Adrenal gland (tissue), 12 donors: Measurements from ENCODE around the gene HOMER1. TPM values are rescaled to one million over a fixed set of nuclear protein-coding genes. Genes with fewer than 3 reads are reported as not detected.

Experiments
- DNase-seq, 7 donors: peaks; one replicate each; pipeline ENCODE4 v3.0.0-alpha.2; 2019 to 2020
- H3K27ac ChIP-seq, 5 donors: fragments of 200-600 bp; sonication (generic) in 4 of 5; 1 replicate in 3 of 5; 2 replicates in 2 of 5; pipeline versions ENCODE4 v1.5.1 to v1.8.0; 2016 to 2020; ENCODE audit warnings: mild to moderate bottlenecking in 1 of 5
- H3K27me3 ChIP-seq: fragments of 200-600 bp; 2 replicates; pipeline ENCODE4 v1.8.0; 2021
- H3K36me3 ChIP-seq, 2 donors: fragments of 200-600 bp; replicated peaks in 1 of 2; 1 replicate in 1 of 2; 2 replicates in 1 of 2; pipeline versions ENCODE4 v1.5.1 to v1.8.0; 2018 to 2022
- H3K4me1 ChIP-seq, 2 donors: fragments of 200-600 bp; replicated peaks in 1 of 2; 1 replicate in 1 of 2; 2 replicates in 1 of 2; pipeline versions ENCODE4 v1.5.1 to v1.8.0; 2018 to 2021
- H3K4me3 ChIP-seq, 4 donors: fragments of 200-600 bp; sonication (generic) in 3 of 4; one replicate each; pipeline ENCODE4 v1.5.1; 2016 to 2018
- H3K9me3 ChIP-seq, 3 donors: fragments of 200-600 bp; sonication (generic) in 1 of 3; replicated peaks in 1 of 3; 1 replicate in 2 of 3; 2 replicates in 1 of 3; pipeline versions ENCODE4 v1.5.1 to v1.8.0; 2016 to 2021
- POLR2A ChIP-seq, 2 donors: fragments of 450-650 bp; IDR thresholded peaks; one replicate each; pipeline ENCODE4 v1.6.1; 2017; ENCODE audit warnings: antibody characterized with exemption in 2 of 2, mild to moderate bottlenecking in 2 of 2, moderate library complexity in 1 of 2
- WGBS, 4 donors: extraction: QIAGEN DNeasy Blood & Tissue Kit in 2 of 4; methylation state at CpG; one replicate each; pipeline versions ENCODE4 v1.1.5 to v1.1.7; 2013 to 2017; 5-methylcytosine and 5-hydroxymethylcytosine counted together
- intact Hi-C, 2 donors: fragments of 100-400 bp; cut with DNase I; formaldehyde crosslinking; loops; one replicate each; pipeline versions ENCODE4 v1.14.1 to v1.15.0; 2022 to 2023
- polyA plus RNA-seq, 3 donors: library from polyadenylated mRNA; stranded (reverse); fragments of 200-250 nt in 2 of 3; fragments of 350-450 nt in 1 of 3; fragmentation: Illumina TruSeq in 1 of 3; extraction: RNeasy Lipid Tissue Mini Kit (QIAGEN cat#74804) in 1 of 3; gene quantifications; one replicate each; pipeline ENCODE4 v1.2.3, GENCODE V29; 2013 to 2014
- total RNA-seq, 9 donors: library from RNA; depleted of rRNA in 4 of 9; stranded (reverse); fragments of >200 nt in 4 of 9; fragments of 120-200 nt in 1 of 9; fragmentation: NEBNext Ultra II Directional in 1 of 9; extraction: Animal tissue kit (Norgen Biotek cat#: 25700) in 1 of 9; gene quantifications; one replicate each; pipeline versions ENCODE4 v1.1.0 to v1.2.4, GENCODE V29; 2013 to 2023
- TF ChIP-seq, protein P1 (sequence below), 6 experiments: fragments of 450-650 bp in 4 of 6; fragments of 200-600 bp in 2 of 6; sonication (generic) in 1 of 6; IDR thresholded peaks; 1 replicate in 5 of 6; 2 replicates in 1 of 6; pipeline versions ENCODE4 v1.5.1 to v1.8.0; 2016 to 2021; ENCODE audit warnings: antibody characterized with exemption in 6 of 6, mild to moderate bottlenecking in 2 of 6, moderate library complexity in 1 of 6
- donor health status: healthy with polysubstance abuse.
- donor health status: Bipolar disorder and iron deficiency.
- donor health status: DM: yes; HTN: yes; CAD: no.
- donor health status: DM: no; HTN: no; CAD: no.
- donor health status: DM: no; HTN: no; CAD: no.
- donor health status: DM: yes; HTN: yes; CAD: no.

The HOMER1 gene
- total and polyA plus RNA-seq, 12 donors: 0.06 to 10.4 (median 0.78) TPM

DNA sequence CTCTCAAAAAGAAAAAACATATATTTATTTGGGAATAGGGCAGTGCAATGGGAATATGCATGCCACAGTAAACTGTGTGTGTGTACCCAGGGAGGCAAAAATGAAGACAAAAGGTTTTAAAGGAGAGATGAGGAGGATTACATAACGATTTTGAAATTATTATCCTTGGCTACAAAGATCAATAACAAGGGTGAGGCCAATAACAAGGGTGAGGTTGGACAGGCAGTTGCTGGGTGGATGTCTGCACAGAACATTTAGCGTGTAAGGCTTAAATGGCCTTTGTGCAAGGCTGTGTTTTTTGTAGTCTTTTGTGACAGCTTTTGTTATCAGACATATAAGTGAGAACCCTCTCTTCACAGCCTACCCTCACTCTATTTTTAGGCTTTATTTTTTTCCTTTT lies 164.1 kb downstream of the HOMER1 start:
- no peaks in the 10 kb centered on the region for H3K27me3 ChIP-seq
- WGBS, 4 donors: 65 to 69% (median 67%) methylated on average over 2 of the region's 2 CpGs
- no peak for DNase-seq
- H3K36me3 ChIP-seq: no peaks in the 10 kb centered on the region
- H3K9me3 ChIP-seq: no peaks in the 10 kb centered on the region
- no peak overlapping the region for H3K4me3 ChIP-seq
- H3K4me1 ChIP-seq: no peaks in the 10 kb centered on the region
- TF ChIP-seq, protein P1, sequence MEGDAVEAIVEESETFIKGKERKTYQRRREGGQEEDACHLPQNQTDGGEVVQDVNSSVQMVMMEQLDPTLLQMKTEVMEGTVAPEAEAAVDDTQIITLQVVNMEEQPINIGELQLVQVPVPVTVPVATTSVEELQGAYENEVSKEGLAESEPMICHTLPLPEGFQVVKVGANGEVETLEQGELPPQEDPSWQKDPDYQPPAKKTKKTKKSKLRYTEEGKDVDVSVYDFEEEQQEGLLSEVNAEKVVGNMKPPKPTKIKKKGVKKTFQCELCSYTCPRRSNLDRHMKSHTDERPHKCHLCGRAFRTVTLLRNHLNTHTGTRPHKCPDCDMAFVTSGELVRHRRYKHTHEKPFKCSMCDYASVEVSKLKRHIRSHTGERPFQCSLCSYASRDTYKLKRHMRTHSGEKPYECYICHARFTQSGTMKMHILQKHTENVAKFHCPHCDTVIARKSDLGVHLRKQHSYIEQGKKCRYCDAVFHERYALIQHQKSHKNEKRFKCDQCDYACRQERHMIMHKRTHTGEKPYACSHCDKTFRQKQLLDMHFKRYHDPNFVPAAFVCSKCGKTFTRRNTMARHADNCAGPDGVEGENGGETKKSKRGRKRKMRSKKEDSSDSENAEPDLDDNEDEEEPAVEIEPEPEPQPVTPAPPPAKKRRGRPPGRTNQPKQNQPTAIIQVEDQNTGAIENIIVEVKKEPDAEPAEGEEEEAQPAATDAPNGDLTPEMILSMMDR (IDR thresholded peaks at IDR 0.05): no peak
- TF ChIP-seq POLR2A (IDR thresholded peaks at IDR 0.05): no peak
- no peak overlapping the region for H3K27ac ChIP-seq
- intact Hi-C loops: no loop called here

DNA sequence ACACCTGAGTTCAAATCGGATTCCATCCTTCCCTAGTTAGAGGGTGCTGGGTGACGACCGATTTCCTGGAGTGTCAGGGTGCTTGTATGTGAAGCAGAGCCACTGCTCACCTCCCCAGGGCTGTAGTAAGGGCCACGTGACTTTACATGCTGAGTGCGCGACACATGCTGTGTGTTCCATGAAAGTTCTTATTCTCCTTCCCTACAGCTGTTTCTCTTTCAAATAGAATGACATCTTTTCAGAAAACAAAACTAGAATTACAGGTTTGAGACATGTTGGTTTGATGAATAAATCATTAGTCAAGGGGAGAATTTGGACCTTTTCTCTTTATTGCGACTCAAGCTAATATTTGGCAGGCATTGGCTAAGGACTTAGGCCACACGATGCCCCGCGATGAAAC lies 164.9 kb downstream of the HOMER1 start:
- H3K27me3 ChIP-seq: no peaks in the 10 kb centered on the region
- DNase-seq: no peak
- intact Hi-C loops: no loop called here
- H3K4me1 ChIP-seq: no peaks in the 10 kb centered on the region
- no peaks in the 10 kb centered on the region for H3K36me3 ChIP-seq
- H3K4me3 ChIP-seq: no peak overlapping the region
- H3K9me3 ChIP-seq: no peaks in the 10 kb centered on the region
- 86 to 90% (median 87%) methylated on average over 10 of the region's 10 CpGs for WGBS, 4 donors
- no peak overlapping the region for H3K27ac ChIP-seq
- TF ChIP-seq POLR2A (IDR thresholded peaks at IDR 0.05): no peak
- TF ChIP-seq, protein P1 (IDR thresholded peaks at IDR 0.05): no peak

DNA sequence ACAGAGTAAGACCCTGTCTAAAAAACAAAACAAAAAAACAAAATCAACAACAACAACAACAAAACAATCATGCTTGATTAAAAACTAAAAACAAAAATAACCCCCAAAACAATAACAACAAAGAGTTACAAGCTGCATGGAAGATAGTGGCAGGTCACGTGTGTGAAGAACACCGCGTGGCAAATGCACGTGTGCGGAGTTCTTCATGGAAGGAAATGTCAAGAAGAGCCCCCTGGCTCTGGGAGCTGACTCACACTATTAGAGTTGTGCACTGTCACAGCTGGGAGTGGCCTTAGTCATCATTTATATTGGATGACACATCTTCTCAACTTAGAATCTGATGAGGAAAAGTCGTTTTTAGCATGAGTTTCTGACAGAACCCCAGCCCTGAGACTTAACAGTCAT lies 167.5 kb downstream of the HOMER1 start:
- Histone ChIP-seq H3K4me3 (no peak overlapping the region), H3K4me1 (no peaks in the 10 kb centered on the region), H3K27me3 (no peaks in the 10 kb centered on the region), H3K9me3 (no peaks in the 10 kb centered on the region), H3K36me3 (no peaks in the 10 kb centered on the region), H3K27ac (no peak overlapping the region)
- intact Hi-C loops: no loop called here
- DNase-seq: no peak
- WGBS, 4 donors: 75 to 85% (median 83%) methylated on average over 6 of the region's 6 CpGs
- TF ChIP-seq POLR2A (IDR thresholded peaks at IDR 0.05): no peak
- TF ChIP-seq, protein P1 (IDR thresholded peaks at IDR 0.05): no peak

DNA sequence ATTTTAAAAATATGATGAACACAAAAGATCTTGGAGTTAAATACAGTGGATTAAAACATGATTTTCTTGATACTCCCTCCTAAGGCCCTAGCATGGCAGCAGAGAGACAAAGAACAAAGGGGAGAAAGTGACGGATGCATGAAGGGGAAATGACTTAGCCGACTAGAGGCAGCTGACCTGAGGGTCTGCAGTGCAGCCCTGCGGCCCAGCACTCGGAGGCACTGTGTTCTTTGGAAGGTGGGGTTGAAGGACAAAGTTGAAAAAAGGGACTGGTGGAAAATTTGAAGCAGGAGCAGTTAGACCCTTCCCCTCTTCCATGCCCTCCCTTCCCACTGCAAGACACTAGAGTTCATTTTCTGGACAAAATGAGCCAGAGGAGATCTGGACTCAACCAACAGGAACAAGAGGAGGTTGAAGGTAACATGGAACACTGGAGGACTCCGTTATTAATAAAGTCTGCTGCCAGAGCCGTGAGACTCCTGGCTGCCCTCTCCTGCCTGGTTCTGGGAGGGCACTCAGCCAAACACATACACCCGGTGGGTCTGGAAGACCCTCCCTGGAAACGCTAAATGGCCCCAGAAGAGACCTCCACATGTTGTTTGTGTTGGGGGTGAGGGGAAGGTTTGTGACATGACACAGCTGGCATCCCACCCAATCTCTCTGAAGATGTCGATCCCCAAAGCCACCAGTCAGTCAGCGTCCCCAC lies 179.9 kb downstream of the HOMER1 start:
- Histone ChIP-seq H3K27me3 (no peaks in the 10 kb centered on the region), H3K9me3 (no peaks in the 10 kb centered on the region), H3K27ac (no peak overlapping the region), H3K4me3 (no peak overlapping the region), H3K36me3 (no peaks in the 10 kb centered on the region), H3K4me1 (no peaks in the 10 kb centered on the region)
- 67 to 74% (median 72%) methylated on average over 9 to 10 of the region's 10 CpGs for WGBS, 4 donors
- TF ChIP-seq, protein P1 (IDR thresholded peaks at IDR 0.05): no peak
- no peak for TF ChIP-seq POLR2A (IDR thresholded peaks at IDR 0.05)
- no peak for DNase-seq
- intact Hi-C loops: no loop called here
